ENCODE measurements around the gene IL18BP. TPM values are rescaled to one million over a fixed set of nuclear protein-coding genes. Genes with fewer than 3 reads are reported as not detected.
A peak's percentile ranks its signal among the peaks of the same experiment; 100 is the strongest.

IL18BP gene
- total and polyA plus RNA-seq, 10 of the 15 experiments (the other 5 are each of a cell fraction or from before 2014, with no cell fraction given): 2.6 to 18.1 (median 10.7) TPM

GRCh38 chr11:72041364-72042063, 42.8 kb downstream of the IL18BP start (continued):
- TF ChIP-seq ZBTB40 (IDR thresholded peaks at IDR 0.05; ENCODE audit: borderline replicate concordance) (peak; percentile 12; the same call in 1 of the 2 replicates), BRCA1 (IDR thresholded peaks at IDR 0.05; ENCODE audit: low read depth, low read length) (no peak), MEF2A (IDR thresholded peaks at IDR 0.05; ENCODE audit: insufficient read depth, low read depth, low read length) (no peak), CREB1 (IDR thresholded peaks at IDR 0.05; ENCODE audit: low read depth) (no peak), NR2C2 (IDR thresholded peaks at IDR 0.05; ENCODE audit: borderline replicate concordance, control insufficient read depth, insufficient read length, low read depth) (no peak), HDAC2 (IDR thresholded peaks at IDR 0.05) (no peak), MEF2B (IDR thresholded peaks at IDR 0.05; ENCODE audit: partially characterized antibody, poor library complexity, severe bottlenecking) (no peak), LARP7 (IDR thresholded peaks at IDR 0.05) (no peak), PML (IDR thresholded peaks at IDR 0.05; ENCODE audit: low read length) (no peak), SMARCA5 (IDR thresholded peaks at IDR 0.05) (no peak), SUZ12 (IDR thresholded peaks at IDR 0.05; ENCODE audit: unreplicated experiment) (no peak), ZNF687 (IDR thresholded peaks at IDR 0.05) (peak; percentile 65; the same call in 1 of the 2 replicates), GABPA (IDR thresholded peaks at IDR 0.05; ENCODE audit: low read depth) (no peak), NBN (IDR thresholded peaks at IDR 0.05) (no peak), TBL1XR1 (IDR thresholded peaks at IDR 0.05; ENCODE audit: low read depth, low read length) (no peak), IKZF2 (IDR thresholded peaks at IDR 0.05) (no peak; a peak in 1 of 4 replicates), TCF3 (IDR thresholded peaks at IDR 0.05; ENCODE audit: borderline replicate concordance, insufficient read depth, low read depth, low read length) (no peak)
- TF ChIP-seq, protein P1, sequence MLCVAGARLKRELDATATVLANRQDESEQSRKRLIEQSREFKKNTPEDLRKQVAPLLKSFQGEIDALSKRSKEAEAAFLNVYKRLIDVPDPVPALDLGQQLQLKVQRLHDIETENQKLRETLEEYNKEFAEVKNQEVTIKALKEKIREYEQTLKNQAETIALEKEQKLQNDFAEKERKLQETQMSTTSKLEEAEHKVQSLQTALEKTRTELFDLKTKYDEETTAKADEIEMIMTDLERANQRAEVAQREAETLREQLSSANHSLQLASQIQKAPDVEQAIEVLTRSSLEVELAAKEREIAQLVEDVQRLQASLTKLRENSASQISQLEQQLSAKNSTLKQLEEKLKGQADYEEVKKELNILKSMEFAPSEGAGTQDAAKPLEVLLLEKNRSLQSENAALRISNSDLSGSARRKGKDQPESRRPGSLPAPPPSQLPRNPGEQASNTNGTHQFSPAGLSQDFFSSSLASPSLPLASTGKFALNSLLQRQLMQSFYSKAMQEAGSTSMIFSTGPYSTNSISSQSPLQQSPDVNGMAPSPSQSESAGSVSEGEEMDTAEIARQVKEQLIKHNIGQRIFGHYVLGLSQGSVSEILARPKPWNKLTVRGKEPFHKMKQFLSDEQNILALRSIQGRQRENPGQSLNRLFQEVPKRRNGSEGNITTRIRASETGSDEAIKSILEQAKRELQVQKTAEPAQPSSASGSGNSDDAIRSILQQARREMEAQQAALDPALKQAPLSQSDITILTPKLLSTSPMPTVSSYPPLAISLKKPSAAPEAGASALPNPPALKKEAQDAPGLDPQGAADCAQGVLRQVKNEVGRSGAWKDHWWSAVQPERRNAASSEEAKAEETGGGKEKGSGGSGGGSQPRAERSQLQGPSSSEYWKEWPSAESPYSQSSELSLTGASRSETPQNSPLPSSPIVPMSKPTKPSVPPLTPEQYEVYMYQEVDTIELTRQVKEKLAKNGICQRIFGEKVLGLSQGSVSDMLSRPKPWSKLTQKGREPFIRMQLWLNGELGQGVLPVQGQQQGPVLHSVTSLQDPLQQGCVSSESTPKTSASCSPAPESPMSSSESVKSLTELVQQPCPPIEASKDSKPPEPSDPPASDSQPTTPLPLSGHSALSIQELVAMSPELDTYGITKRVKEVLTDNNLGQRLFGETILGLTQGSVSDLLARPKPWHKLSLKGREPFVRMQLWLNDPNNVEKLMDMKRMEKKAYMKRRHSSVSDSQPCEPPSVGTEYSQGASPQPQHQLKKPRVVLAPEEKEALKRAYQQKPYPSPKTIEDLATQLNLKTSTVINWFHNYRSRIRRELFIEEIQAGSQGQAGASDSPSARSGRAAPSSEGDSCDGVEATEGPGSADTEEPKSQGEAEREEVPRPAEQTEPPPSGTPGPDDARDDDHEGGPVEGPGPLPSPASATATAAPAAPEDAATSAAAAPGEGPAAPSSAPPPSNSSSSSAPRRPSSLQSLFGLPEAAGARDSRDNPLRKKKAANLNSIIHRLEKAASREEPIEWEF (IDR thresholded peaks at IDR 0.05; ENCODE audit: insufficient replicate concordance, low read depth, low read length): no peak

Measured in GM12878 (cell line).